ENCODE measurements around the gene CCDC15. TPM values are rescaled to one million over a fixed set of nuclear protein-coding genes. Genes with fewer than 3 reads are reported as not detected.

CCDC15 gene
- total and polyA plus RNA-seq, 2 donors (not counting 1 experiment from before 2014, with no cell fraction given): 0.31 to 1.8 TPM

DNA sequence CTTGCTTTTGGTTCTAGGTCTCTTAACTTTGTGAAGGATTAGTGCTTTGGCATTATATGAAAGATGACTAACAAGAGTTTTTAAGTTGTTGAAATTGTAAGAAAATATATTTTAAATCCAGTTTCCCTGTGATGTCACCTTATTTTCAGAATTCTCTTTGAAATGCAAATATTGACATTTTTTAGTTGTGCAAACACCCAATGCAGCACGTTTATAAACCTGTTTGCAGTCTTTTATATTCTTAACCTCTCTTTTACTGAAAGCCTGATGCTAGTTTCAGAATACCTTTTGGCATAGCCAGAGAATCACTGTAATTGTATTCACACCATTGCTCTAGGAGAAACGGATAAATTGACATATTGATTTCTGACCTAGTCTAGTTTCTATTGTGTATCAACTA lies 66.3 kb downstream of the CCDC15 start:
- CTCF ChIA-PET: no interaction called here
- POLR2A ChIA-PET: no interaction called here
- no peaks in the 10 kb centered on the region for H3K4me1 ChIP-seq (ENCODE audit: control insufficient read depth in 2 of 2, insufficient read depth in 2 of 2, low read length in 2 of 2)
- no peaks in the 10 kb centered on the region for H3K9me3 ChIP-seq (ENCODE audit: control extremely low read depth in 1 of 3, control insufficient read depth in 2 of 3, insufficient read depth in 1 of 3, low read length in 2 of 3)
- ATAC-seq (ENCODE audit: low read depth) (no peak), DNase-seq (no peak)
- no peak overlapping the region for H3K9ac ChIP-seq (ENCODE audit: low read length)
- no peak overlapping the region for H3K27ac Mint-ChIP-seq
- no peaks in the 10 kb centered on the region for H3K79me2 ChIP-seq (ENCODE audit: control insufficient read depth, insufficient read depth, low read length)
- no peak overlapping the region for H3K27ac ChIP-seq (ENCODE audit: low read length in 2 of 2)
- no peaks in the 10 kb centered on the region for H3K9me3 Mint-ChIP-seq (ENCODE audit: insufficient read depth)
- no peaks in the 10 kb centered on the region for H3K27me3 Mint-ChIP-seq
- no peaks in the 10 kb centered on the region for H3K27me3 ChIP-seq (replicated peaks in 1 of 4; ENCODE audit: control extremely low read depth in 1 of 4, control insufficient read depth in 3 of 4, insufficient read depth in 4 of 4, low read length in 3 of 4)
- H4K20me1 ChIP-seq (ENCODE audit: control insufficient read depth, insufficient read depth, low read length, poor library complexity, severe bottlenecking): no peaks in the 10 kb centered on the region
- H3K36me3 ChIP-seq (replicated peaks in 1 of 2; ENCODE audit: control extremely low read depth in 1 of 2, control insufficient read depth in 1 of 2, extremely low read depth in 1 of 2, insufficient read depth in 2 of 2, low read length in 1 of 2): no peaks in the 10 kb centered on the region
- H3K4me2 ChIP-seq (replicated peaks; ENCODE audit: low read depth, low read length, poor library complexity, severe bottlenecking): no peak overlapping the region
- intact Hi-C loops (cut with micrococcal nuclease): no loop called here
- WGBS (ENCODE audit: insufficient coverage): 86% methylated on average over 1 of the region's 2 CpGs
- no peak overlapping the region for H2AFZ ChIP-seq (ENCODE audit: insufficient read depth, low read depth, low read length, poor library complexity, severe bottlenecking)
- no peak overlapping the region for H3K4me3 Mint-ChIP-seq
- no peaks in the 10 kb centered on the region for H3K4me1 Mint-ChIP-seq
- H3K4me3 ChIP-seq (ENCODE audit: control extremely low read depth in 1 of 5, extremely low read depth in 1 of 5, insufficient read depth in 1 of 5, low read depth in 2 of 5, low read length in 4 of 5): no peak overlapping the region
- TF ChIP-seq EZH2 (IDR thresholded peaks at IDR 0.05; ENCODE audit: borderline replicate concordance, insufficient read depth, low read depth, low read length, poor library complexity, severe bottlenecking): no peak
- TF ChIP-seq, protein P1, sequence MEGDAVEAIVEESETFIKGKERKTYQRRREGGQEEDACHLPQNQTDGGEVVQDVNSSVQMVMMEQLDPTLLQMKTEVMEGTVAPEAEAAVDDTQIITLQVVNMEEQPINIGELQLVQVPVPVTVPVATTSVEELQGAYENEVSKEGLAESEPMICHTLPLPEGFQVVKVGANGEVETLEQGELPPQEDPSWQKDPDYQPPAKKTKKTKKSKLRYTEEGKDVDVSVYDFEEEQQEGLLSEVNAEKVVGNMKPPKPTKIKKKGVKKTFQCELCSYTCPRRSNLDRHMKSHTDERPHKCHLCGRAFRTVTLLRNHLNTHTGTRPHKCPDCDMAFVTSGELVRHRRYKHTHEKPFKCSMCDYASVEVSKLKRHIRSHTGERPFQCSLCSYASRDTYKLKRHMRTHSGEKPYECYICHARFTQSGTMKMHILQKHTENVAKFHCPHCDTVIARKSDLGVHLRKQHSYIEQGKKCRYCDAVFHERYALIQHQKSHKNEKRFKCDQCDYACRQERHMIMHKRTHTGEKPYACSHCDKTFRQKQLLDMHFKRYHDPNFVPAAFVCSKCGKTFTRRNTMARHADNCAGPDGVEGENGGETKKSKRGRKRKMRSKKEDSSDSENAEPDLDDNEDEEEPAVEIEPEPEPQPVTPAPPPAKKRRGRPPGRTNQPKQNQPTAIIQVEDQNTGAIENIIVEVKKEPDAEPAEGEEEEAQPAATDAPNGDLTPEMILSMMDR (IDR thresholded peaks at IDR 0.05): no peak

DNA sequence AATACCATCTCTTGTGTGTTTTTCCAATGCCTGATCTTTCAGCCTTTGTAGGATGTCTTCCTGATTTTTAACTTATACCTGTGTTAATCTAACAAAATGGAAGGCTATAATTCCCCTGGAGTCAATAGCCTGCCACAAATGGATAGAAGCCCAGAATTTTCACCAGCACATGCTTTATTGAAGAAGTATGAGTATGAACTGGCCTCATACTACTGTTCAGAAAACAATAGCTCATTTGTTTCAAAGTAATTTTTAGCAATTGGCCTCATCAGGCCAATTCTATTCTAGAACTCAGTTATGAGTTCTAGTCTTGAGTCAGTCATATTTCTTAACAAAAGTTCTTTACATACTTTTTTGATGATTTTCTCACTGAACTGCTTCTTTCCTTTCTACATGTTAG lies 68.5 kb downstream of the CCDC15 start:
- Mint-ChIP-seq H3K27ac (no peak overlapping the region), H3K4me3 (no peak overlapping the region), H3K9me3 (ENCODE audit: insufficient read depth) (no peaks in the 10 kb centered on the region), H3K4me1 (no peaks in the 10 kb centered on the region), H3K27me3 (no peaks in the 10 kb centered on the region)
- Histone ChIP-seq H3K4me1 (ENCODE audit: control insufficient read depth in 2 of 2, insufficient read depth in 2 of 2, low read length in 2 of 2) (no peaks in the 10 kb centered on the region), H3K27me3 (replicated peaks in 1 of 4; ENCODE audit: control extremely low read depth in 1 of 4, control insufficient read depth in 3 of 4, insufficient read depth in 4 of 4, low read length in 3 of 4) (no peaks in the 10 kb centered on the region), H3K36me3 (replicated peaks in 1 of 2; ENCODE audit: control extremely low read depth in 1 of 2, control insufficient read depth in 1 of 2, extremely low read depth in 1 of 2, insufficient read depth in 2 of 2, low read length in 1 of 2) (no peaks in the 10 kb centered on the region), H4K20me1 (ENCODE audit: control insufficient read depth, insufficient read depth, low read length, poor library complexity, severe bottlenecking) (no peaks in the 10 kb centered on the region), H3K9ac (ENCODE audit: low read length) (no peak overlapping the region), H3K79me2 (ENCODE audit: control insufficient read depth, insufficient read depth, low read length) (no peaks in the 10 kb centered on the region), H3K9me3 (ENCODE audit: control extremely low read depth in 1 of 3, control insufficient read depth in 2 of 3, insufficient read depth in 1 of 3, low read length in 2 of 3) (no peaks in the 10 kb centered on the region), H3K4me2 (replicated peaks; ENCODE audit: low read depth, low read length, poor library complexity, severe bottlenecking) (no peak overlapping the region), H2AFZ (ENCODE audit: insufficient read depth, low read depth, low read length, poor library complexity, severe bottlenecking) (no peak overlapping the region), H3K4me3 (ENCODE audit: control extremely low read depth in 1 of 5, extremely low read depth in 1 of 5, insufficient read depth in 1 of 5, low read depth in 2 of 5, low read length in 4 of 5) (no peak overlapping the region), H3K27ac (ENCODE audit: low read length in 2 of 2) (no peak overlapping the region)
- TF ChIP-seq, protein P1 (IDR thresholded peaks at IDR 0.05): no peak
- no peak for TF ChIP-seq EZH2 (IDR thresholded peaks at IDR 0.05; ENCODE audit: borderline replicate concordance, insufficient read depth, low read depth, low read length, poor library complexity, severe bottlenecking)
- DNase-seq (no peak), ATAC-seq (ENCODE audit: low read depth) (no peak)
- POLR2A ChIA-PET: no interaction called here
- intact Hi-C loops (cut with micrococcal nuclease): no loop called here
- CTCF ChIA-PET: no interaction called here

All from B cell (primary cell).